PC-9 (cell line): ENCODE measurements around the gene ERC2.

Experiments used
- EZH2 ChIP-seq: fragments of 200-600 bp; sonication (generic); IDR thresholded peaks from 2 replicates; pipeline ENCODE4 v1.8.0; 2017; ENCODE audit warnings: antibody characterized with exemption, low read depth
- TF ChIP-seq, protein P1 (sequence below): fragments of 200-600 bp; sonication (generic); conservative IDR thresholded peaks from 2 replicates; pipeline ENCODE4 v1.6.1; 2017; ENCODE audit warnings: mixed run types, antibody characterized with exemption, mild to moderate bottlenecking, moderate library complexity

- TF ChIP-seq, protein P1, sequence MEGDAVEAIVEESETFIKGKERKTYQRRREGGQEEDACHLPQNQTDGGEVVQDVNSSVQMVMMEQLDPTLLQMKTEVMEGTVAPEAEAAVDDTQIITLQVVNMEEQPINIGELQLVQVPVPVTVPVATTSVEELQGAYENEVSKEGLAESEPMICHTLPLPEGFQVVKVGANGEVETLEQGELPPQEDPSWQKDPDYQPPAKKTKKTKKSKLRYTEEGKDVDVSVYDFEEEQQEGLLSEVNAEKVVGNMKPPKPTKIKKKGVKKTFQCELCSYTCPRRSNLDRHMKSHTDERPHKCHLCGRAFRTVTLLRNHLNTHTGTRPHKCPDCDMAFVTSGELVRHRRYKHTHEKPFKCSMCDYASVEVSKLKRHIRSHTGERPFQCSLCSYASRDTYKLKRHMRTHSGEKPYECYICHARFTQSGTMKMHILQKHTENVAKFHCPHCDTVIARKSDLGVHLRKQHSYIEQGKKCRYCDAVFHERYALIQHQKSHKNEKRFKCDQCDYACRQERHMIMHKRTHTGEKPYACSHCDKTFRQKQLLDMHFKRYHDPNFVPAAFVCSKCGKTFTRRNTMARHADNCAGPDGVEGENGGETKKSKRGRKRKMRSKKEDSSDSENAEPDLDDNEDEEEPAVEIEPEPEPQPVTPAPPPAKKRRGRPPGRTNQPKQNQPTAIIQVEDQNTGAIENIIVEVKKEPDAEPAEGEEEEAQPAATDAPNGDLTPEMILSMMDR, result no peak
- no peak for TF ChIP-seq EZH2
Observed at GRCh38 chr3:56055546-56055945, 412.7 kb downstream of the ERC2 start.
